ENCODE data around the gene OSBPL5. TPM values are rescaled to one million over a fixed set of nuclear protein-coding genes. Genes with fewer than 3 reads are reported as not detected.

Gene OSBPL5
- total and polyA plus RNA-seq, 10 donors: 5.1 to 91.2 (median 51.0) TPM

DNA sequence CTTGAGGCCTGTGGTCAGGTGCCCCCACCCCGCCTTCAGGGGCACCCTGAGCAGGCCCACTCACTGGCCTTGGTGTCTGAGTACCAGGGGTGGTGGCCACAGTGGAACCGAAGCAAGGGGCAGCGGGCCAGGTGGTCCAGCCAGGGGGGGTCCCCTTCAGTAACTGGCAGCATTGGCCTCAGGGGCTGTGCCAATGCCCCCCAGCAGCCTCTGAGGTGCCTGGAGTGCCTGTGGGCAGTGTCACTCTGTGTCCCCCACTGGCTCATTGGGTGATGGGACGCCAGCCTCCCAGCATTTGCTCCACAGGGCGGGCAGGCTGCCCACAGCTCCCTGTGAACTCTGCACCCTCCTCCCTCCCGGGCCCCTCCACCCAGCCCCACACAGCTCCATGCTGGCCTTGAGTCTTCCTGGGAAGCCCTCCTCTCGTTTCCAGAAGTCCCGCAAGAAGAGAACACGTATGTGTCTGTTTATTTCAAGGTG lies 78.4 kb downstream of the OSBPL5 start:
- intact Hi-C loops (cut with DNase I; ENCODE audit: low total_unique reads): no loop called here
- DNase-seq: no peak
- H3K27ac ChIP-seq: no peak overlapping the region
- TF ChIP-seq POLR2AphosphoS5 (IDR thresholded peaks at IDR 0.05) (peak in 1 of 3 donors; percentile 6), POLR2A (IDR thresholded peaks at IDR 0.05) (no peak)
- 50 to 87% (median 68%) methylated on average over 6 to 9 of the region's 9 CpGs for WGBS, 5 donors
- no peak overlapping the region for H3K4me3 ChIP-seq
- no peaks in the 10 kb centered on the region for H3K9me3 ChIP-seq
- H3K27me3 ChIP-seq (replicated peaks in 1 of 7): peaks cover 0 to 6% (median 0%) of the 10 kb centered on the region in 7 donors
- H3K4me1 ChIP-seq: peaks cover 0 to 5% (median 3%) of the 10 kb centered on the region in 6 donors
- H3K36me3 ChIP-seq: peaks cover 0 to 46% (median 16%) of the 10 kb centered on the region in 6 donors

DNA sequence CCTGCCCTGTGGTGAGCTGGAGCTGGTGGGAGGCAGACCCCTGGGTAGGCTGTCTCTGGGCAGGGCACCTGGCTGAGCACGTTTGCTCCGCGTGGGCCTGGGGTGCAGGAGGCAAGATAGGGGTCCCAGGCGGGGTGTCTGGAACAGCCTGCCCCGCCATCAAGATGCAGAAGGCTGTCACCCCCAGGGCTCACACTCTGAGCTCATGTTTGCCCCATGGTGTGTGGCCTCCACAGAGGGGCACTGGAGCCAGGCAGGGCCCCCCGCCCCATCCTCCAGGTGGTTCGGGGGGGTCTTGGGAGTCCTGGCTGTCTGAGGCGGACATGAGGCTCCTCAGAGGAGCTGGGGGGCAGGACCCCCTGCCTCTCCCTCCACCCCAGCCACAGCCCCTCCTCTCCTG lies 79.0 kb downstream of the OSBPL5 start:
- Histone ChIP-seq H3K4me1 (no peaks in the 10 kb centered on the region), H3K9me3 (no peaks in the 10 kb centered on the region), H3K27ac (no peak overlapping the region), H3K4me3 (no peak overlapping the region), H3K36me3 (peaks cover 0 to 41% (median 16%) of the 10 kb centered on the region in 6 donors), H3K27me3 (replicated peaks in 1 of 7) (peaks cover 0 to 6% (median 0%) of the 10 kb centered on the region in 7 donors)
- intact Hi-C loops (cut with DNase I; ENCODE audit: low total_unique reads): no loop called here
- no peak for DNase-seq
- TF ChIP-seq POLR2A (IDR thresholded peaks at IDR 0.05) (no peak), POLR2AphosphoS5 (IDR thresholded peaks at IDR 0.05) (peak in 2 of 3 donors; percentile 28 to 67)
- TF ChIP-seq, protein P1, sequence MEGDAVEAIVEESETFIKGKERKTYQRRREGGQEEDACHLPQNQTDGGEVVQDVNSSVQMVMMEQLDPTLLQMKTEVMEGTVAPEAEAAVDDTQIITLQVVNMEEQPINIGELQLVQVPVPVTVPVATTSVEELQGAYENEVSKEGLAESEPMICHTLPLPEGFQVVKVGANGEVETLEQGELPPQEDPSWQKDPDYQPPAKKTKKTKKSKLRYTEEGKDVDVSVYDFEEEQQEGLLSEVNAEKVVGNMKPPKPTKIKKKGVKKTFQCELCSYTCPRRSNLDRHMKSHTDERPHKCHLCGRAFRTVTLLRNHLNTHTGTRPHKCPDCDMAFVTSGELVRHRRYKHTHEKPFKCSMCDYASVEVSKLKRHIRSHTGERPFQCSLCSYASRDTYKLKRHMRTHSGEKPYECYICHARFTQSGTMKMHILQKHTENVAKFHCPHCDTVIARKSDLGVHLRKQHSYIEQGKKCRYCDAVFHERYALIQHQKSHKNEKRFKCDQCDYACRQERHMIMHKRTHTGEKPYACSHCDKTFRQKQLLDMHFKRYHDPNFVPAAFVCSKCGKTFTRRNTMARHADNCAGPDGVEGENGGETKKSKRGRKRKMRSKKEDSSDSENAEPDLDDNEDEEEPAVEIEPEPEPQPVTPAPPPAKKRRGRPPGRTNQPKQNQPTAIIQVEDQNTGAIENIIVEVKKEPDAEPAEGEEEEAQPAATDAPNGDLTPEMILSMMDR (IDR thresholded peaks at IDR 0.05 in 8 of 11, conservative IDR thresholded peaks at IDR 0.05 in 3 of 11): no peak
- WGBS, 5 donors: 76 to 86% (median 77%) methylated on average over 5 to 8 of the region's 8 CpGs

DNA sequence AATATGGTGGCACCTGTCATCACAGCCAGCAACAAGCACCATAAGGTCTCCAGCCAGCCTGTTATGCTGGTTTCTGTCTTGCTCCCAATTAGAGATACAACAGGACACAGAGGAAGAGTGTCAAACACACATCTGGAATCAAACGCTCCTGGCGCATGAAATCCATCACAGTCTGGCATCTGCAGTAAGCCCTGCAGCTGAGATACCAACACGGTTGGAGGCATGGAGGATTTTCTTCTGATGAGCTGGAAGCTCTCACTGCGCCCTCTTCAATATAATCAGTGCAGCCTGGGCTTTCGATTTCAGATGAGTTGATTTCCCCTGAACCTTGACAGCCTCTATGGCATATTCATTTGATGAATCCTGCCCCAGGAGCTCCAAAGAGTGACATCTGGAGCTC lies 80.1 kb downstream of the OSBPL5 start:
- TF ChIP-seq POLR2A (IDR thresholded peaks at IDR 0.05): no peak
- no peak overlapping the region for H3K4me3 ChIP-seq
- H3K36me3 ChIP-seq: peaks cover 0 to 30% (median 11%) of the 10 kb centered on the region in 6 donors
- intact Hi-C loops (cut with DNase I; ENCODE audit: low total_unique reads): no loop called here
- no peaks in the 10 kb centered on the region for H3K4me1 ChIP-seq
- no peaks in the 10 kb centered on the region for H3K9me3 ChIP-seq
- no peak overlapping the region for H3K27ac ChIP-seq
- no peak for DNase-seq
- H3K27me3 ChIP-seq (replicated peaks in 1 of 7): peaks cover 0 to 6% (median 0%) of the 10 kb centered on the region in 7 donors
- 71 to 79% (median 72%) methylated on average over 5 of the region's 5 CpGs for WGBS, 5 donors

DNA sequence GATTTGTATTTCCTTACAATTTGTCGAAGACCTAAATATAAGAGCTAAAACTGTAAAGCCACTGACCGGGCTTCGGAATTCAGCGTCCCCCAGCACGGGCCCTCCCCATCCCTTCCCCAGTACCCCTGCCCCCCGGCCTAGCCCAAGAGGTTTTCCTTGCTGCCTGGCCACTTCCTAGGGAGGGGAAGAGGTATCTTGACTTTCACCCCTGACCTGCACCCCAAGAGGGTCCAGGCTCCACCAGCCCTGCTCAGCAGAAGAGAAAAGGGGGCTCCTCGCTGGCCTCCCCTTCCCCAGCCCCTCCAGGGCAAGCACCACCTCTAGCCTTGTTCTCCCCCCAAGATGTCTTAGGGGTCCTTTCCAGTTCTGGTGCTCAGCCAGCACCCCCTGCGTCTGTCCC lies 81.8 kb downstream of the OSBPL5 start:
- Histone ChIP-seq H3K4me3 (no peak overlapping the region), H3K9me3 (no peaks in the 10 kb centered on the region), H3K4me1 (no peaks in the 10 kb centered on the region), H3K27me3 (replicated peaks in 1 of 7) (peaks cover 0 to 15% (median 0%) of the 10 kb centered on the region in 7 donors), H3K27ac (no peak overlapping the region), H3K36me3 (peaks cover 0 to 13% (median 0%) of the 10 kb centered on the region in 6 donors)
- intact Hi-C loops (cut with DNase I; ENCODE audit: low total_unique reads): no loop called here
- TF ChIP-seq, protein P1 (IDR thresholded peaks at IDR 0.05 in 8 of 11, conservative IDR thresholded peaks at IDR 0.05 in 3 of 11): no peak
- no peak for TF ChIP-seq POLR2AphosphoS5 (IDR thresholded peaks at IDR 0.05)
- TF ChIP-seq POLR2A (IDR thresholded peaks at IDR 0.05): no peak
- 43 to 57% (median 52%) methylated on average over 8 of the region's 8 CpGs for WGBS, 5 donors
- DNase-seq: no peak

DNA sequence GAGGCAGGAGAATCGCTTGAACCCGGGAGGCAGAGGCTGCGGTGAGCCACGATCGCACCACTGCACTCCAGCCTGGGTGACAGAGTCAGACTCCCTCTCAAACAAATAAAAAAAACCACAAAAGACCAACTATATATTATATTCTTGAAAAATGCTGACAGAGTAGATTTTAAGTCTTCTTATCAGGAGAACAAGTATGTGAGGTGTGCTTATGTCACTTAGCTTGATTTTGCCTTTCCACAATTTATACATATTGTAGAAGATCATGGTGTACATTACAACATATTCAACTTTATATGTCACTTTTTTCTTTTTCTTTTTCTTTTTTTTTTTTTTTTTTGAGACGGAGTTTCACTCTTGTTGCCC lies 83.7 kb downstream of the OSBPL5 start:
- 76 to 93% (median 83%) methylated on average over 6 of the region's 6 CpGs for WGBS, 5 donors
- intact Hi-C loops (cut with DNase I; ENCODE audit: low total_unique reads): no loop called here
- DNase-seq: no peak

More for the DNA sequence above, 83.7 kb downstream of the OSBPL5 start:
- Histone ChIP-seq H3K27ac (no peak overlapping the region), H3K4me3 (no peak overlapping the region), H3K4me1 (no peaks in the 10 kb centered on the region), H3K9me3 (no peaks in the 10 kb centered on the region), H3K36me3 (no peaks in the 10 kb centered on the region), H3K27me3 (replicated peaks in 1 of 7) (peaks cover 0 to 15% (median 0%) of the 10 kb centered on the region in 7 donors)
- TF ChIP-seq POLR2AphosphoS5 (IDR thresholded peaks at IDR 0.05) (no peak), POLR2A (IDR thresholded peaks at IDR 0.05) (no peak)
- TF ChIP-seq, protein P1 (IDR thresholded peaks at IDR 0.05 in 8 of 11, conservative IDR thresholded peaks at IDR 0.05 in 3 of 11): no peak
